NB4 (cell line): ENCODE data around the gene AWAT1.
"Not testable (repeated sequence)": the region's sequence is repeated elsewhere in the genome, so short reads cannot be mapped to it uniquely, and the experiment has no call there.

ENCODE experiments used
- DNase-seq: peaks from one replicate; pipeline ENCODE4 v3.0.0; 2010; ENCODE audit warnings: low read depth
- H3K4me3 ChIP-seq: one replicate; pipeline ENCODE4 v1.5.1; 2011; ENCODE audit warnings: mild to moderate bottlenecking, low read depth, low read length, moderate library complexity
- CTCF ChIP-seq: IDR thresholded peaks from one replicate; pipeline ENCODE4 v1.5.1; 2012; ENCODE audit warnings: low read depth, low read length
- MAX ChIP-seq: IDR thresholded peaks from 2 replicates; pipeline ENCODE4 v1.6.1; 2011; ENCODE audit warnings: low read depth, low read length
- MYC ChIP-seq: IDR thresholded peaks from 2 replicates; pipeline ENCODE4 v1.6.1; 2011; ENCODE audit warnings: low read depth, low read length
- POLR2A ChIP-seq: IDR thresholded peaks from 2 replicates; pipeline ENCODE4 v1.6.1; 2011; ENCODE audit warnings: mild to moderate bottlenecking; ENCODE audit not compliant: insufficient read length; ENCODE audit errors: extremely low read depth

The AWAT1 gene

GRCh38 chrX:70234355-70234754 lies at the start of gene AWAT1:
AWAT1 (plus strand) TSS chrX:70234655; CDS start chrX:70234696, 41 bp downstream.
- TF ChIP-seq POLR2A (no peak), MYC (no peak), CTCF (no peak), MAX (no peak)
- no peak for DNase-seq
- H3K4me3 ChIP-seq = no peak within 1 kb of the TSS

- TF ChIP-seq MYC (no peak), POLR2A (no peak), MAX (no peak), CTCF (no peak)
- no peak overlapping the region for H3K4me3 ChIP-seq
- DNase-seq = no peak
These were observed 44.2 kb upstream of the AWAT1 start for GRCh38 chrX:70190225-70190624.

DNA sequence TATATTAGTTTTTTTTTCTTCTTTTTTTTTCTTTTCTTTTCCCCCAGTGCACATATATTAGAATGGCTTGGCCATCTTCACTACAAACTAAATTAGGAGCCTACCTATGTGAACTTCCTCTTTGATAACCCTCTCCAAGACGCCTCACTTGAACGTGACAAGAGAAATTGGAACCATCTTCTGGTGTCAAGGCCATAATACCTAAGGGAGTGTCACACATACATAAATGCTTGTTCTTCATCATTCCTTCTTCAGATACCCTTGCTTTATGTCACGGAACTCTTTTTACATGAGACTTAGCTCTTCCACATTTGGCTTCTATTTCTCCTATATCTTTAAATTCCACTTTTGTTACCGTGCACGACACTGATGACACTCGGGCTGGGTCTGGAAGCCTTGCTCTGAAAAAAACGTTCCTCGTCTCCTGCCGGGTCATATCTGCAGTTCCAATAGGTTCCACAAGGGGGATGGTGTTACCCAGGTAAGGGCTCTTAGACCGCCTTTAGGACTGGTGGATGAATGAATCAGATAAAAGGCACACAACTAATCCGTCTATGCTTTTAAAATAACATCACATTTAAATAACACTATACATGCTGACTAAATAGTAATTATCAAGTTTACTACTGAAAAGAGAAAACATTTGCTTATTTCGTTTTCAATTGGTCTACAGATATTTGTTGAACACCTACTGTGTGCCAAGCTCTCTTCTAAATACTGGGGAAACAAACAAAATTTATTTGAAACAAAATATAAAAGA lies 37.3 kb upstream of the AWAT1 start:
- no peak overlapping the region for H3K4me3 ChIP-seq
- DNase-seq = peak; percentile 64
- TF ChIP-seq CTCF (peak; percentile 58), MYC (no peak)

DNA sequence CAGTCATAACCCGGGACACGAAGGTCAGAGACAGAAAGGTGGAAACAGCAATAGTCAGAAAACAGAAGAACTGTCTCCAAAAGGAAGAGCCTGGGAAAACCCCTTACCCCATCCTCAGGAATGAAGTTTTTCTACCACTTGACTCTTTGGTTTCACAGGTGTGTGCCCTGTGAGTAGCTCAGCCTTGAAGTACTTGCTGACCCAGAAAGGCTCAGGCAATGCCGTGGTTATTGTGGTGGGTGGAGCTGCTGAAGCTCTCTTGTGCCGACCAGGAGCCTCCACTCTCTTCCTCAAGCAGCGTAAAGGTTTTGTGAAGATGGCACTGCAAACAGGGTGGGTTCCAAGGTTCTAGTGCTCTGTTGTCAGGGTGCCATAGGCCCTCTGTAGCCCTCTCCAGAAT lies 32.7 kb upstream of the AWAT1 start:
- no peak for DNase-seq
- no peak for TF ChIP-seq MAX
- TF ChIP-seq MYC = no peak
- TF ChIP-seq POLR2A = no peak
- no peak for TF ChIP-seq CTCF
- H3K4me3 ChIP-seq = no peak overlapping the region

GRCh38 chrX:70208479-70208878 lies 26.0 kb upstream of the AWAT1 start:
- no peak overlapping the region for H3K4me3 ChIP-seq
- no peak for DNase-seq
- TF ChIP-seq MYC = no peak
- TF ChIP-seq MAX = no peak
- TF ChIP-seq POLR2A = no peak
- no peak for TF ChIP-seq CTCF

- not testable (repeated sequence) for H3K4me3 ChIP-seq
- DNase-seq = peak; percentile 3
These were observed 24.9 kb upstream of the AWAT1 start for GRCh38 chrX:70209570-70209969.
